ENCODE results near the gene SMCP.
A peak's percentile ranks its signal among the peaks of the same experiment; 100 is the strongest.

DNA sequence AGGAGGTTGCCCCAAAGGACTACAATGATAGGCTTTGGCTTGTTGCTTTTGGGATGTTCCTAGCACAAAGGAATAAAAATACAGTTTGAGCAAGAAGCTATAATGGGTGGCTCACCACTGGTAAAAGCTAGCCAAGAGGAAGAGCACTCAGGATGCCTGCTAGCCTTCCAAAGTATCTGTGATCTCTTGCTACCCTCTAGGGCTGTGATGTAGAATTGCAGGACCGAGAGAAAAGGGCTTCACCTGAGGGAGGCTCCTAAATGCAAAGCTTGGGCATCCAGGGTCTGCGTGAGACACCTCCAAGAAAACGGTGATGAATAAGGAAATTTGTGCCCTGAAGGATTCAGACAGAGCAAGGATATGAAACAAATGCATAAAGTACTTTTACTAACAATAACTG is 48.0 kb downstream of the SMCP start:
- no peak for TF ChIP-seq EZH2phosphoT487 (IDR thresholded peaks at IDR 0.05; ENCODE audit: borderline replicate concordance, low read length)
- TF ChIP-seq, protein P1, sequence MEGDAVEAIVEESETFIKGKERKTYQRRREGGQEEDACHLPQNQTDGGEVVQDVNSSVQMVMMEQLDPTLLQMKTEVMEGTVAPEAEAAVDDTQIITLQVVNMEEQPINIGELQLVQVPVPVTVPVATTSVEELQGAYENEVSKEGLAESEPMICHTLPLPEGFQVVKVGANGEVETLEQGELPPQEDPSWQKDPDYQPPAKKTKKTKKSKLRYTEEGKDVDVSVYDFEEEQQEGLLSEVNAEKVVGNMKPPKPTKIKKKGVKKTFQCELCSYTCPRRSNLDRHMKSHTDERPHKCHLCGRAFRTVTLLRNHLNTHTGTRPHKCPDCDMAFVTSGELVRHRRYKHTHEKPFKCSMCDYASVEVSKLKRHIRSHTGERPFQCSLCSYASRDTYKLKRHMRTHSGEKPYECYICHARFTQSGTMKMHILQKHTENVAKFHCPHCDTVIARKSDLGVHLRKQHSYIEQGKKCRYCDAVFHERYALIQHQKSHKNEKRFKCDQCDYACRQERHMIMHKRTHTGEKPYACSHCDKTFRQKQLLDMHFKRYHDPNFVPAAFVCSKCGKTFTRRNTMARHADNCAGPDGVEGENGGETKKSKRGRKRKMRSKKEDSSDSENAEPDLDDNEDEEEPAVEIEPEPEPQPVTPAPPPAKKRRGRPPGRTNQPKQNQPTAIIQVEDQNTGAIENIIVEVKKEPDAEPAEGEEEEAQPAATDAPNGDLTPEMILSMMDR (conservative IDR thresholded peaks at IDR 0.05; ENCODE audit: low read depth, low read length): peak; percentile 85

Measured in PC-3 (cell line).